ENCODE data around the gene DNAJB8. TPM values are rescaled to one million over a fixed set of nuclear protein-coding genes. Genes with fewer than 3 reads are reported as not detected.

The DNAJB8 gene
- total RNA-seq, 1 donor from 2014 or later: not detected

DNA sequence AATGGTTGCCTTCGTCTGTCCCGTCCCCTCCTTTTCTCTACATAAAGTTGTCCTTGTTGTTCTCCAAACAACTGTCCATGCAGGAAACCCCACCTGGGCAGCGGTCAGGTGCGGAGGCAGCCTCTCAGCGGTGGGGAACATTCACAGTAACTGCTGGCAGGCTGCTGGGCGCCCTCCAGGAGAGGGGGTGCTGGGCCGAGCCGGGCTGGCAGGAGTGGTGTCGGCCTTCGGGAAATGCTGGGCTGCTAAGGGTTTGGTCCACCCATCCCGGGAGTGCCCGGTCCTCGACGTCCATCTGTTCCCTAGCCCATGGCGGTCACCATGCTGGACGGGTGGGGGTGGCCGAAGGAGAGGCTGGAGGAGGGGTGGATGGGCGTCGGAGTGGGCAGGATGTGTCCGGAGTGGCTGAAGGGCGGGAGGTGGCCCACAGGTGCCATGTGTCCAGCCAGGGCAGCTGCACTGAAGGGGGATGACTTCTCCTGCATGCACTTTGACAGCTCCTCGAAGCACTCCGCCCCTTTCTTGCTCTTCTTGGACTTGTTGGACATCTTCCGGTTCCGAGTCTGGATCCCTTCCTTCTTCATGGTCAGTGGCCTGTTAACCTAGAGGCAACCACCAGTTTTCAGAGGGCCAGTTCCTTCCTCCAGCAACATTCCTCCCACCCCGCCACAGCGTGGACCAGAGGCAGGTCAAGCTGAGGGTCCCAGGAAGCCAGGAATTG, 14.2 kb upstream of the DNAJB8 start:
- TF ChIP-seq, protein P1, sequence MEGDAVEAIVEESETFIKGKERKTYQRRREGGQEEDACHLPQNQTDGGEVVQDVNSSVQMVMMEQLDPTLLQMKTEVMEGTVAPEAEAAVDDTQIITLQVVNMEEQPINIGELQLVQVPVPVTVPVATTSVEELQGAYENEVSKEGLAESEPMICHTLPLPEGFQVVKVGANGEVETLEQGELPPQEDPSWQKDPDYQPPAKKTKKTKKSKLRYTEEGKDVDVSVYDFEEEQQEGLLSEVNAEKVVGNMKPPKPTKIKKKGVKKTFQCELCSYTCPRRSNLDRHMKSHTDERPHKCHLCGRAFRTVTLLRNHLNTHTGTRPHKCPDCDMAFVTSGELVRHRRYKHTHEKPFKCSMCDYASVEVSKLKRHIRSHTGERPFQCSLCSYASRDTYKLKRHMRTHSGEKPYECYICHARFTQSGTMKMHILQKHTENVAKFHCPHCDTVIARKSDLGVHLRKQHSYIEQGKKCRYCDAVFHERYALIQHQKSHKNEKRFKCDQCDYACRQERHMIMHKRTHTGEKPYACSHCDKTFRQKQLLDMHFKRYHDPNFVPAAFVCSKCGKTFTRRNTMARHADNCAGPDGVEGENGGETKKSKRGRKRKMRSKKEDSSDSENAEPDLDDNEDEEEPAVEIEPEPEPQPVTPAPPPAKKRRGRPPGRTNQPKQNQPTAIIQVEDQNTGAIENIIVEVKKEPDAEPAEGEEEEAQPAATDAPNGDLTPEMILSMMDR (IDR thresholded peaks at IDR 0.05; ENCODE audit: partially characterized antibody, unreplicated experiment): no peak
- H3K9me3 Mint-ChIP-seq (ENCODE audit: unreplicated experiment): peaks cover 11% of the 10 kb centered on the region
- H3K27ac Mint-ChIP-seq (ENCODE audit: unreplicated experiment): peak overlapping the region; percentile 62
- H3K27me3 Mint-ChIP-seq (ENCODE audit: unreplicated experiment): peaks cover 13% of the 10 kb centered on the region
- no peak for DNase-seq
- peak overlapping the region; percentile 64 for H3K4me3 Mint-ChIP-seq (ENCODE audit: unreplicated experiment)
- H3K36me3 Mint-ChIP-seq (ENCODE audit: unreplicated experiment): peaks cover 10% of the 10 kb centered on the region
- peaks cover 32% of the 10 kb centered on the region for H3K4me1 Mint-ChIP-seq (ENCODE audit: low read depth, unreplicated experiment)

GRCh38 chr3:128480278-128480677, 13.6 kb upstream of the DNAJB8 start:
- Mint-ChIP-seq H3K36me3 (ENCODE audit: unreplicated experiment) (peaks cover 10% of the 10 kb centered on the region), H3K27me3 (ENCODE audit: unreplicated experiment) (peaks cover 11% of the 10 kb centered on the region), H3K4me1 (ENCODE audit: low read depth, unreplicated experiment) (peaks cover 32% of the 10 kb centered on the region), H3K9me3 (ENCODE audit: unreplicated experiment) (peaks cover 11% of the 10 kb centered on the region), H3K27ac (ENCODE audit: unreplicated experiment) (no peak overlapping the region), H3K4me3 (ENCODE audit: unreplicated experiment) (no peak overlapping the region)
- no peak for DNase-seq
- TF ChIP-seq, protein P1 (IDR thresholded peaks at IDR 0.05; ENCODE audit: partially characterized antibody, unreplicated experiment): no peak

GRCh38 chr3:128479558-128480086, 12.9 kb upstream of the DNAJB8 start:
- TF ChIP-seq, protein P1 (IDR thresholded peaks at IDR 0.05; ENCODE audit: partially characterized antibody, unreplicated experiment): no peak

GRCh38 chr3:128478576-128479506, 12.2 kb upstream of the DNAJB8 start:
- TF ChIP-seq, protein P1 (IDR thresholded peaks at IDR 0.05; ENCODE audit: partially characterized antibody, unreplicated experiment): no peak
- Mint-ChIP-seq H3K27me3 (ENCODE audit: unreplicated experiment) (peaks cover 11% of the 10 kb centered on the region), H3K4me1 (ENCODE audit: low read depth, unreplicated experiment) (peaks cover 38% of the 10 kb centered on the region), H3K4me3 (ENCODE audit: unreplicated experiment) (no peak overlapping the region), H3K27ac (ENCODE audit: unreplicated experiment) (no peak overlapping the region), H3K9me3 (ENCODE audit: unreplicated experiment) (peaks cover 7% of the 10 kb centered on the region), H3K36me3 (ENCODE audit: unreplicated experiment) (peaks cover 10% of the 10 kb centered on the region)
- DNase-seq: no peak

More at GRCh38 chr3:128479558-128480086, 12.9 kb upstream of the DNAJB8 start:
- Mint-ChIP-seq H3K9me3 (ENCODE audit: unreplicated experiment) (peaks cover 7% of the 10 kb centered on the region), H3K27ac (ENCODE audit: unreplicated experiment) (no peak overlapping the region), H3K27me3 (ENCODE audit: unreplicated experiment) (peaks cover 9% of the 10 kb centered on the region), H3K36me3 (ENCODE audit: unreplicated experiment) (peaks cover 10% of the 10 kb centered on the region), H3K4me3 (ENCODE audit: unreplicated experiment) (no peak overlapping the region), H3K4me1 (ENCODE audit: low read depth, unreplicated experiment) (peaks cover 33% of the 10 kb centered on the region)
- DNase-seq: no peak
